IPS DF 19.7 (cell line): Measurements from ENCODE around the gene MMP24OS.

Experiments used
- DNase-seq: peaks from one replicate; pipeline ENCODE4 v3.0.0-alpha.2; 2013; ENCODE audit warnings: low read depth, low spot score

MMP24OS gene

GRCh38 chr20:35291654-35292503, 14.0 kb upstream of the MMP24OS start, which contains the start of gene FAM83C:
Gene FAM83C (minus strand): TSS chr20:35292425. CDS start chr20:35292304, 121 bp downstream.
- DNase-seq, result no peak

DNA sequence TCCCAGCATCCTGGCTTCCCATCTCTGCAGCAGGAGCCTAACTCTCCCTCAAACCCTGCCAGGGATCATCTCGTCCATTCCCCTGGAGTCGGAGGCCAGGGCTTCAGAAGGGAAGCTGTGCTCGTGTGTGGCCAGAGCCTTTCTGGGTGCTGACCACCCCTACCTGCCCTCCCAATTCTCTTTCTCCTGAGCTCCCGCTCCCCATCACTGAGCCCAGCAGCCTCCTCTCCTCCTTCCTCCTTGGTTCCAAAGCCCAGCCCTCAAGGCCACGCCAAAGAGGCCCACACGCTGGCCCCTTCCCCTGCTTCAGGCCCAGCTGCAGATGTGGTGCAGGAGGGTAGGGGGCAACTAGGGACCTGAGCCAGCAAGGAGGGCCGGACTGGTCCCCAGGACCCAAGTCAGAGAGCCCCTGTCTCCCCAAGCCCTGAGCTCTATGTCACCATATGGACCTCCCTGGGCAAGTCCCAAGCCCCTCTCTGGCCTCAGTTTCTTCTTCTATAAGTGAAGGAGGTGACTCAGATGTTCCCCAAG, 13.0 kb upstream of the MMP24OS start:
- DNase-seq, result no peak

- DNase-seq, result no peak
Observed at GRCh38 chr20:35290186-35290886, 12.4 kb upstream of the MMP24OS start.

DNA sequence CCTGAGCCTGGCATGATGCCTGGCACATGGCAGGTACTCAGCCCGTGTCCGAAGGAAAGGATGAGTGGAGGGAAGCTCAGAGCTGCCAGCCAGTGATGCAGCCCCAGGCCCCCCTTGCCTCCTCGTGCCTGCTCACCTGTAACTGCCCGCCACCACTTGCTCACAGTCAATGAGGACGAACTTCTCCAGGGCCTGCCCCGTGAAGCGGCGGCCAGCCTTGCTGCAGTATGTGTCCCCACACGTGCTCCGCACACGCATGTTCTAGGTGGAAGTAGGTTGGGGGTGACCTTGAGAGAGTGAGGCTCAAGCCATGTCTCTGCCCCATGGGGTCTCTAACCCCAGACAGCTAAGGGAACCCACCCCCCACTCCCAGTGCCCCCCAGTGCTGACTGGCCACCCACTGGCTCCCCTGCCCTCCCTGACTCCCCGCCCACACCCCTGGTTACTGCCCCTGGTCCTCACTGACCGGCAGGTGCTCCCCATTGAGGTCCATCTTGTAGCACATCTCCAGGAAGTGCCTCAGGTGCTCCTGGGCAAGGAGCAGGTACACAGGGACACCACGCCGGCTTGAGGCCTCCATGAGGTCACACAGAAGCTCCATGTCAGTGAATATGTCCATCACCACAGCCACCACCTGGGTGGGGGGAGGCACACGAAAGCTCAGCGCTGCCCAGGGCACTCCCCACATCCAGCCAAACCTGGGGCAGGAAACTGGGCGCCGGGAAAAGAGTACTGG, 10.6 kb upstream of the MMP24OS start:
- no peak for DNase-seq

- DNase-seq, result no peak
Observed at GRCh38 chr20:35287509-35288324, 9.8 kb upstream of the MMP24OS start.

DNA sequence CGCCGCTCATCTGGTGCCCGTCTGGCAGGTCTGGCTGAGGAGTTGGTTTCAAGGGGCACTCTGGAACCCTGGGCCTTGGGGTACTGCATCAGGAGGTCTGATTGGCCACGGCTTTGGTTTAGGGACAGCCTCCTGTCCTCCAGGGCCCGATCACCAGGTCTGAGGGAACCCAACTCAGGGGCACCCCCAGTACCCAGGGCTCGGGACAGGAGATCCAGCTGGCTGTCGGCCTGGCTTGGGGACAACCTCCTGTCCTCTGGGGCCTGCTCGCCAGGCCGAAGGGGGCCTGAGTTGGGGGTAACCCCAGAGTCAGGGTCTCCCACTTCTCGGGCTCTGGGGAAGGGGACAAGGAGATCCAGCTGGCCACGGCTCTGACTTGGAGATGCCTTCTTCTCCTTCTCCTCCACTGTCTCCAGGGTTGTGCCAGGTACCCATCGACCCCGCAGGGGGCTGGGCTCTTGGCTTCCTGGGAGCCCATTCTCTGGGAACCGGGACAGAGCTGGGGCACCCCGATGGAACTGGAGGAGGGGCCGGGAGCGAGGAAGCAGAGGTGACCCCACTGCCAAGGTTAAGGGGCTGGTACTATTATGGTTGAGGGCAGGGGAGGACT, 9.1 kb upstream of the MMP24OS start:
- DNase-seq, result no peak

GRCh38 chr20:35286077-35286898, 8.4 kb upstream of the MMP24OS start:
- DNase-seq, result no peak

- DNase-seq, result no peak
Observed at GRCh38 chr20:35285806-35286076, 7.8 kb upstream of the MMP24OS start.

DNA sequence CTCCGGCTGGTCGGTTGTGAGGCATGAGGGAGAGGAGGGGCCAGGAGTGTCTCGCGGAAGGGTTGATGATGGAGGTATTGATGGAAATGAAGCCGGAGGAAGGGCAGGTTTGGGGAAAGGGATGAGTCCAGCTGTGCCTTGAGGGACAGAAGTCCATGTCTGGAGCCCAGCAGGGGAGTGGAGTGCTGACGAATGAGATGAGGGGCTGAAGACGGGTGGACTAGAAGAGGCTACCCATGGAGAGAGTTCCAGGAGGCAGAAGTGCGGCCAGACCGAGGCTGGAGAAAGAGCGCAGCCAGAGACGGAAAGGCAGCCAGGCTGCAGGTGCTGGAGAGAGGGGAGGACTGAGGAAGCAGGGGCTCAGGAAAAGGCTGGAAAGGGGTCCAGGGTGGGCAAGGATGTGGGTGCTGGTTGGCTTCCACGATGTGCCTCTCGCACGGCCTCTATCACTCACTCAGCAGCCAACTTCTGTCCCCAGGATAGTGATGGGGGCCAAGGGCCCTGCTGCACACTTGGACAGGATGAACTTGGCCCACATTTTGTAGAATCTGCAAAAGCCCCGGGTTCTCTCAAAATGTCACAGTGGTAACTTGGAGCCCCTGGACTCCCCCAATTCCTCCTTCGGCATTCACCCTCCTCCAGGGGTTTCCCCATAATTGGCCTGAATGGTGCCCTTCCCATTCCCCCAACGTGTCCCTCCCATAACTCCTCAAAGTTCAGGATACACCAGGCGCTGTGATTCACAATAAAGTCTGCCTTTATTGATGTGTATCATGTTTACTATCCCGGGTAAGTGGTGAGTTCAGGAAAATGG, 7.3 kb upstream of the MMP24OS start:
- DNase-seq, result no peak

DNA sequence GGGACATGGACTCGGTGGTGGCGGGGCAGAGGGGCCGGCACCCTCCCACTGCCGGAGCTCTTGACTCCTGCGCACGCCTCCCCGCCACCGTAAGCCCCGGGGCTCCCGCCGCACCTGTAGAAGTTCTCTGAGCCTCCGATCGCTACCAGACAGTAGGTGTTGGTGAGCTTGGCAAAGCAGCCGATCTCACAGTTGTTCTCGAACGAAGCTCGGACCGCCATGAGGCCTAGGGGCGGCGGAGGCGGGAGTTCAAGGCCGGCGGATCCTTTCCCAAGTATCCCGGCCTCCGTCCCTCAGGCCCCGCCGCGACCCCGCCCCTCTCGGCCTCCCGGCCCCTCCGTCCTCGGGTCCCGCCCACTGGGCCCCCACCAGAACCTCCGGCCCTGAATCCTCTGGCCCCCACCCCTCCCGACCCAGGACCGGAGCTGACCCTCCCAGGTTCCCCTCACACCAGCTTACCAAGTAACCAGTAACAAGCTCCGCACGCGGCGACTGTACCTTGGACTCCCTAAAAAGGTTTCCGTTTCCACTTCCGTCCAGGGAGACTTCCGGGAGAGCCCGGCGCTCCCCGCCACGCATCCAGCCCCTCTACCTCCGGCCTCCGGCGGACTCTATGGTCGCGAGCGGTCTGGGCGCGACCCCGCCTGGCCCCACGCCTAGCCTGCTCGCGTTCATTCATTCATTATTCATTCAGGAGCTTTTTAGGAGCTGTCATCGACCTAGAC, 6.5 kb upstream of the MMP24OS start, which contains the start of gene EIF6:
TSS of gene EIF6 (minus strand) at position 506 of the 725 bp plus-strand sequence. CDS start at position 221, 285 bp downstream.
- peak; percentile 83 for DNase-seq

DNA sequence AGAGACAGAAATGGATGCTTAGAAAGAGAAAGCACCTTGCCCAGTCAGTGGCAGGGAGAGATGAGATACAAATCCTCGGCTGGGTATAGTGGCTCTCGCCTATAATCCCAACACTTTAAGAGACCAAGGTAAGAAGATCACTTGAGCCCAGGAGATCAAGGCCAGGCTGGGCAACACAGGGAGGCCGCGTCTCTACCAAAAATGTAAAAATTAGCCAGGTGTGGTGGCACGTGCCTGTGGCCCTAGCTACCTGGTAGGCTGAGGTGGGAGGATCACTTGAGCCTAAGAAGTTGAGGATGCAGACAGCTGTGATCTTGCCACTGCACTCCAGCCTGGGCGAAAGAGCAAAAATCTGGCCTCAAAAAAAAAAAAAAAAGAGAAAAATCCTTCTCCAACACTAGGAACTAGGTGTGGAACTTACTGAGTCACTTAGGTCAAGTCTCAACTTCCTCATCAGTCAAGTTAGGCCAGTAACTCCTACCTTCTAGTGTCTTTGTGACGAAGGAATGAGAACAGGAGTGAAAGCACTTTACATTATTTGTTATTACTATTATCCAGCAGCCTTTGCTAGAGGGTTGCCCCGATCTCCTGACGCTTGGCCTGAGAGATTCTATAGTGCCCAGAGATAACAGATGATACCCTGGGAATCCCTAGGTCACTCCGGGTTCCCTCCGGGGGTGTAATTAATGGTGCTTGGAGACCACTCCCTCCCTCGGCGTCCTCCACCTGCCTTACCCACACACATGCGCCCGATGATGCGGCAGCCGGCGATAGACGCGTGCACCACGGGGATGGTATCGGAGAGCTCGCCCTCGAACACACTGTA, 5.7 kb upstream of the MMP24OS start:
- no peak for DNase-seq

DNA sequence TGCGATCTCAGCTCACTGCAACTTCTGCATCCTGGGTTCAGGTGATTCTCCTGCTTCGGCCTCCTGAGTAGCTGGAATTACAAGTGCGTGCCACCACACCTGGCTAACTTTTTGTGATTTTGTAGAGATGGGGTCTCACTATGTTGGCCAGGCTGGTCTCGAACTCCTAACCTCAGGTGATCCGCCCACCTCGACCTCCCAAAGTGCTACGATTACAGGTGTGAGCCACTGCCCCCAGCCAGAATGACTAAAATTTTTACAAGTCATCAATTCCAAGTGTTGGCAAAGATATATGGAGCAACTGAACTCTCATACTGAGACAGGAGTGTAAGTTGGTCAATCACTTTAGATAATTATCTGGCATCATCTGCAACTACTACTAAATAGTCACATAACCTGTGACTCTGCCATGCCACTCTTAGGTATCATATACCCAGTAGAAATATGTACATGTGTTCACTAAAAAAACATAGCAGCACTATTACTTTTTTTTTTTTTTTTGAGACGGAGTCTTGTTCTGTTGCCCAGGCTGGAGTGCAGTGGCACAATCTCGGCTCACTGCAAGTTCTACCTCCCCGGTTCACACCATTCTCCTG, 3.7 kb upstream of the MMP24OS start:
- DNase-seq, result no peak

GRCh38 chr20:35280523-35280922, 2.6 kb upstream of the MMP24OS start:
- DNase-seq, result no peak

- no peak for DNase-seq
Observed at GRCh38 chr20:35279533-35280174, 1.7 kb upstream of the MMP24OS start.

- DNase-seq, result no peak
Observed at GRCh38 chr20:35279040-35279439, 1.1 kb upstream of the MMP24OS start.

- DNase-seq, result no peak
Observed at GRCh38 chr20:35277127-35277526, 795 bp downstream of the MMP24OS start.

DNA sequence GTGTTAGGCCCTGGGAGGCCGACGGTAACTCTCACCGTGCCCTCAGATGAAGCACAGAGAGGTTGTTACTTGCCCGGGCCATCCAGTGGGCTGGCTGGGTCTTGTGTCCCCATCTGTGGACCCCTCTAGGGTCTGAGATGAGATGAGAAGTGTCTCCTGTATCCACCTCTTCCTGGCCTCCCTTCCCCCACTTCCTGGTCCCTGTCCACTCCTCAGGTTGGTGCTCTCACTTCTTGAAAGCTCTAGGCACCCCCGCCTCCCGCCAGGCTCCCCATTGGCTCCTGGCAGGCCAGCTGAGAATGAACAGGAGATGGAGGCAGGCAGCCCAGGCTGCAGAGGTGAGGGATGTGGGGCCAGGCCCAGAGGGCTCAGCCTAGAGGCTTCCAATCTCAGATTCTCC, 1.5 kb downstream of the MMP24OS start:
- no peak for DNase-seq
